GM19035 (cell line): ENCODE measurements around the gene PEAR1.

Experiments used
- ATAC-seq: cut with Tn5 transposase; IDR thresholded peaks from one replicate; pipeline ENCODE4 v1.9.1; 2021; ENCODE audit not compliant: unreplicated experiment

PEAR1 gene

DNA sequence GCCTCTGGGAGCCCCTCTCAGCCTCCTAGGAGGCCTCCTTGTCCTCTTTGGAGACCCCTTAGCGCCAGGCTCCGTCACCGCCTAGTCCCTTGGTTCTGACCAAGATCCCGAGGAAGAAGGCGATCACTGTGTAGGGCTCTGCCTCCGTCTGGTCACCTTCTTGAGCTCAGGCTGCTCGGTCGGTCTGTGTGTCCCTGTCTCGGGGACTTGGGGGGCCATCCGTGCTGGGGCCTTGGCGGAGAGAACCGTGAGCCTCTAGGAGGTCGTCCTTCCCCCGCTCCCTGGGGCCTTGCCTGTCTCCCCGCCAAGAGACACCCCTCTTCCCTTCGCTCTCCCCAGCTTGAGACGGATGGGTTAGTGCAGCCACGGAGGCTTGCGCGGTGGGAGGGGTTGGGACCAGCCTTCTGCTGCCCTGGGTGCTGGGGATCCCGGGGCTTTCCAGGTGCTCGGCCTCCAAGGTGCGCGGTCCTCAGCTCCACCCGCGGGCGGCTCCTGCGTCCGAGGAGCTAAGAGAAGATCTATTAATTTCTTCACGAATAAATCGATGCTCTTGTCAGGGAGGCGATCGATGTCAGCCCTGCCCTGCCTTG lies 33.9 kb upstream of the PEAR1 start:
- no peak for ATAC-seq

DNA sequence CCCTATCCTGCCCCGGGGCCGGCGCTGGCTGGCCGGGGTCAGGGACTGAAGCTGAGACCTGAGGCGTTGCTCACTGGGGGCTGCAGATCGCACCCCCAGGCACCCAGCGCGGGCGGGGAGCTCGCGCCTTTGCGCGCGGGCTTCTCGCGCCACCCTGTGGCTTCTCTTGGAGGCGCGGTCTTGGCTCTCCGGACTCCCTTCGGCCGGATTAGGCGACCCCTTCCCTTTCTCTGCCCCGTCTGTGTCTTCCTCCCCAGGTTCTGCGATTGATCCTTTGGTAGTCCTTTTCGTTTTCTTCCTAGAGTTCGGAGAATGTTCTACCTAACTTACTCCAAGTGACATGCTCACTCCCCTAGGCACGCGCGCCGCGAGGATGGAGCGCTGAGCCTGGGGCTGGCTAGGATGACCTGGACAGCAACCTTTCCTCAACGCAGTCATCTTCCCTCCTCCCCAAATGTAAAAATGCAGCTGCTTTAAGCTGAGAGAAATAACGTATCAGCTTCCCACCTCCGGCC lies 33.3 kb upstream of the PEAR1 start:
- no peak for ATAC-seq

DNA sequence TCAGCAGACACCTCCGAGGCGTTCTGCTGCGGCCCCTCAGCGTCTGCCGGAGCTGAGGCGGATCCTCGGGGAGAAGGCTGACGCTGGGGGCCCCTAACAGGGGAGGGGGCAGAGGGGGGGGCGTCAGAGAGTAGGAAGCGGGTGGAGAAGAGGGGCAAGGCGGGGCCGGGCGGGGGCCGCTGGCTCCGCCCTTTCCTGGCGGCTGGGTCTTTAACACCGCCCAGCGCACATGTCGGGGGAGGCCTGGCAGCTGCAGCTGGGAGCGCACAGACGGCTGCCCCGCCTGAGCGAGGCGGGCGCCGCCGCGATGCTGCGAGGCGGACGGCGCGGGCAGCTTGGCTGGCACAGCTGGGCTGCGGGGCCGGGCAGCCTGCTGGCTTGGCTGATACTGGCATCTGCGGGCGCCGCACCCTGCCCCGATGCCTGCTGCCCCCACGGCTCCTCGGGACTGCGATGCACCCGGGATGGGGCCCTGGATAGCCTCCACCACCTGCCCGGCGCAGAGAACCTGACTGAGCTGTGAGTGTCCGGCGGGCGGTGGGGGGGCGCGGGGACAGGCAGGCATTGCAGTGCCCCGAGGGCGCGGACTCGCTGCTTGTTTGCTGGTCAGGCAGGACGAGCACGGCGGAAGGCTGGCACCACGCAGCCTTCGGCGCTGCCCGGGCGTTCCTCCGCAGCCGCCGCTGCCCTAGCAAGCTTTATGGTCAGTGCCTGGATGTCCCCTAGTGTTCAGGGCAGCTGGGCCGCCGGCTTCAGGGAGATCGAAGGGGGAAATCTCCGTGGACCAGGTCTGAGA lies 32.7 kb upstream of the PEAR1 start, which contains the start of gene NTRK1:
TSS of gene NTRK1 (plus strand) at position 238 of the 796 bp plus-strand sequence. CDS start at position 308, 70 bp downstream.
- ATAC-seq, result no peak

DNA sequence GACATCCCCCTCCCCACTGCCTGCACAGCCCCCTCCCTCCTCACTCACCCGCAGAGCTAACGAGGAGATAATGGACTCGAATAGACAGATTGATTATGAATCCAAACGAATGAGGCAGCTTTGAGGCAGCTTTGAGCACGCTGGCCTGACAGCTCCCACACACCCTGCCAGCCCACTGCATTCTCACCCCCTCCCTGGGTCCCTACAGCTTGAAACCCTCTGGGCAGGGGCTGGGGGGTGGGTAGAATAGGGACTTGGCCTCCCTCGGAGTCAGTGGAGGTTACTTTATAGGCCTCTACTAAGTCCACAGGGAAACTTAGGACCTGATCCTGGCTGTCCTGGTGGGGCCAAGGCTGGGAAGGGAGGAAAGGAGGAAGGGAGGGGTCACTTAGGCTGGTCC lies 30.9 kb upstream of the PEAR1 start:
- ATAC-seq, result no peak

DNA sequence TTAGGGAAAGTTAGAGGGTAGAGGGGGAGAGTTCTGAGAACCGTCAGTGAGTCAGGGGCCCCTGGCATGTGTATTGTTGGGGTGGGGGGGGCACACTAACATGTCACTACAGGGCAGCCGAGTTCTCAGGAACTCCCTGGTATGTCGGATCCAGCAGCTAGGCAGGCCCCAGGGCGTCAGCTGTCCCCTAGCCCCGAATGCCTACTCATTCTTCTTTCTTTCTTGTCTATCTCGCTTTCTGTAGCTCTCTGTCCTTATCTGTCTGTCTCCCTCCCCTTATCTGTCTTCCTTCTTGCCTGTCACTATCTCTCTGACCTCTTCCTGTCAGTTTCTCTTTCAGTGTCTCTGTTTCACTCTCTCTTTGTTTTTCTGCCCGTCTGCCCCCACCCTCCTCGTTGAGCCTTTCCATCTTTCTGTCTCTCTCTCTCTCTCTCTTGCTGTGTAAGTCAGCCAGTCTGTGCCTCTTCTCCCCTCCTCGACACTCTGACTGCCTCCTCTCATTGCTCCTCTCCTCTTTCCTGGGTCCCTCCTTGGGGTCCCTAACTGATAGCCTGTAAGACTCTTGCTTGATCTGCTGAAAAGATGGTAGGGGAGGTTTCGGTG lies 30.4 kb upstream of the PEAR1 start:
- ATAC-seq, result no peak

DNA sequence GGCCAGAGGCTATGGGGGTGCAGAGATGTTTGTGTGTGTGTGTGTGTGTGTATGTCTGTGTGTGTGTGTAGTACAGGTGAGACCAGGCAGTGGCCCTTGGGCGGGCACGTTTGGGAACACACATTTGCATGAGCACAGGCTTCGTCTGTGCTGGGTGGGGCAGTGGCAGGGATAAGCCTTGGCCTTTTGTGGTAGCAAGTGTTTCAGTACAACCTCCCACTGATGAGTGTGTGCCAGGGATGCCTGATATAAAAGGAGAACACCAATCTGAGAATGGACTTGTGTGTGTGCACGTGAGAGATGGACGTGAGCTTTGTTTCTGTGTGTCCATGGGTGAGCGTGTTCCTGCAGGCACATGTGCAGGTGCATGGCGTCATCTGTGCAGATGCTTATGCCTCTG lies 29.9 kb upstream of the PEAR1 start:
- ATAC-seq, result no peak

DNA sequence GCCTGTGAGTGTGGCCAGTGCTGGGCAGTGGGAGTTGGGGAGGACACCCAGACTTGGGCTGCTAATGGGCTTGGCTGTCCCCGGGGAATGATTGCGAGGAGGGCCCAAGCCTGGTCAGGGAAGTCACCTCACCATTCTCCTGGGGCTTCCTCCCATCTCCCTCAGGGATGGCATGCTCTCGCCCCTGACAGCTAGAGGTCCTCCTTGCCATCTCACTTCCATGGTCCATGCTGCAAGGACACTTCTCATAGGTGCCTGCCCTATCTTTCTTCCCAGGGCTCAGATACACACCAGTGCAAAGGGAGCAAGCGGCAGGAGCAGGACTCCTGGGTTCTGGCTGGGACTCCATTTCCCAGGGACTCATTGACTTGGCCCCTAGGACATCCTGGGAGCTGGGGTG lies 28.7 kb upstream of the PEAR1 start:
- no peak for ATAC-seq

DNA sequence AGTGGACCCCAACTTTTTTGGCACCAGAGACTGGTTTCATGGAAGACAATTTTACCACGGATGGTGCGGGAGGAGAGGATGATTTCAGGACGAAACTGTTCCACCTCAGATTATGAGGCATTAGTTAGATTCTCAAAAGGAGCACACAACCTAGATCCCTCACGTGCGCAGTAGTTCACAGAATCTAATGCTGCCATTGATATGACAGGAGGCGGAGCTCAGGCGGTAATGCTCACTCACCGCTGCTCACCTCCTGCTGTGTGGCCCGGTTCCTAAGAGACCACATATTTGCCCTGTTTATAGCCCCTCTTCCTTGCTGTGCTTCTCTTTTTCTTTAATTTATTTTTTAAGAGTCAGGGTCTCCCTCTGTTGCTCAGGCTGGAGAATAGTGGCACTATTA lies 28.3 kb upstream of the PEAR1 start:
- ATAC-seq, result no peak

DNA sequence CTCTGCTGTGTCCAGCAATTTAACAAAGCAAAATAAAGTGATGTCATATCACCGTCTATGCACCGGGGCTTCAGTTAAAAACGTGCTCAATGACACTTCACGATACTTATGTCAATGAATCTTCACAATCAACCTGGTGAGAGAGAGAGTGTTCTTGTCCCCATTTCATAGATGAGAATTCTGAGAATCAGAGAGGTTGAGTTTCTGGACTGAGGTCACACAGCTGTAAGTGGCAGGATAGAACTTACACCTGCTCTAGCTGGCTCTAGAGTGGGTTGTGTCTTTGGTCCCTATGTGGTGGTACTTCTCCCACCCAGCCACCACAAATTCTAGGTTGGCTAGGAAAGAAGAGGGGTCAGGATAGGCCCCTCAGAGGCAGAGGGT lies 27.7 kb upstream of the PEAR1 start:
- no peak for ATAC-seq

DNA sequence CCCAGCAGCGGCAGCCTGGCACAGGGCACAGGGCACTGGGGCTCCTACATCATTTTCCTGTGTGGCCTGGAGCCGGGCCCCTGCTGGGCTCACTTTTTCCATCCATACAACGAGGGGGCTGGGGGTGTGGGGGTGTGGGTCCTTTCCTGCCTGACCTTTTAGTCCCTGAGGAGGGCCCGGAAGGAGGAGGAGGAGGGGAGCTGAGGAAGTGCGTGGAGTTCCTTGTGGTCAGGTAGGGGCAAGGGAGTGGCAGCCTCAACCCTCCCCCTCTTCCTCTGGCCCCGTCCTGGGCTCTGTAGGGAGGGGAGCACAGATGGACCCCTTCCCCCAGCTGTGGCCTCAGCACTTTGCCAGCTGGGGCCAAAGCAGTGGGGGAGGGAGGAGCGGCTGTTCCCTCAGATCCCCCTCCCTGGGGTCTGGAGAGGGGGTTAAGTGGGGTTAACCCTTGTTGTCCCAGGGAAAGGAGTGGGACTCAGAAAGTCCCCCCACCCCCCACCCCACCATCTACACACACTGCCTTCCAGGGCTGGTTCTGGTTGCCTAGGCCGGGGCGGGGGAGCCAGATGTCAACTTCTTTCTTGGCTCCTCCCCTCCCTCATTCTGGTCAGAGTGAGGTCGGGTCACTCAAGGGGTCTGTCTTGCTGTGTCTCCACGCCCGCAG lies 27.1 kb upstream of the PEAR1 start:
- ATAC-seq, result no peak

DNA sequence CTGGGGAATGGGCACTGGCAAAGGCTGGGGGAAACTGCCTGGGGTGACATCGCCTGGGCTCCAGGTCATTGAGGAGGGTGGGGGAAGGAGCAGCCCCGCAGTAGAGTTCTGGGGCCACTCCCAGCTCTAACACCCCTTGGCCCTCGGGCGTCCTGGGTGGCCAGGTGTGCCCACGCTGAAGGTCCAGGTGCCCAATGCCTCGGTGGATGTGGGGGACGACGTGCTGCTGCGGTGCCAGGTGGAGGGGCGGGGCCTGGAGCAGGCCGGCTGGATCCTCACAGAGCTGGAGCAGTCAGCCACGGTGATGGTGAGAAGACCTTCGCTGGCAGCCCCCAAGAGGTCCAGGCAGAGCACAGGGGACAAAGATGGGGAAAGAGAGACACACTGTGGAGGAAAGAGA lies 25.2 kb upstream of the PEAR1 start:
- no peak for ATAC-seq

DNA sequence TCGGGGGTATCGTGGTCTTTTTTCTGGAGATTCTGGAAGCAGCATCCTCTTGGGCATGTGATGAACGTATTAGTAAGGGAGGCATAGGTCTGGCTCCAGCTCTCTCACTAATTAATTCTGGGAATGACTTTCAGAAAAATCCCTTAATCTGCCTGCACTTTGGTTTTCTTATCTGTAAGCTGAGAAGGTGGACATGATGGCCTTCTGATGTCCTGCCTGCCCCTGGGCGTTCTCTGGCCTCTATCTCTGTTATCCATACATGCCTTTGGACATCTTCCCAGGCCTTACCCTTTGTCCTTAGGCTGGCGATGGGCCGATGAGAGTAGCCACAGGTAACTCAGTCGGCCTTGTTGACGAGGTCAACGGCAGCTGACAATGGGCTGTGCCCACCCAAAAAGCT lies 24.1 kb upstream of the PEAR1 start:
- ATAC-seq, result no peak

DNA sequence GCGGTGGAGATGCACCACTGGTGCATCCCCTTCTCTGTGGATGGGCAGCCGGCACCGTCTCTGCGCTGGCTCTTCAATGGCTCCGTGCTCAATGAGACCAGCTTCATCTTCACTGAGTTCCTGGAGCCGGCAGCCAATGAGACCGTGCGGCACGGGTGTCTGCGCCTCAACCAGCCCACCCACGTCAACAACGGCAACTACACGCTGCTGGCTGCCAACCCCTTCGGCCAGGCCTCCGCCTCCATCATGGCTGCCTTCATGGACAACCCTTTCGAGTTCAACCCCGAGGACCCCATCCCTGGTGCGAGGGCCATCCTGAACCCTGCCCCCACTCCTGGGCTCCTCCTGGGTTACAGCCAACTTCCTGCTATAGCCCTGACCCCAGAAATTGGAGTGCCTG lies 19.9 kb upstream of the PEAR1 start:
- no peak for ATAC-seq

DNA sequence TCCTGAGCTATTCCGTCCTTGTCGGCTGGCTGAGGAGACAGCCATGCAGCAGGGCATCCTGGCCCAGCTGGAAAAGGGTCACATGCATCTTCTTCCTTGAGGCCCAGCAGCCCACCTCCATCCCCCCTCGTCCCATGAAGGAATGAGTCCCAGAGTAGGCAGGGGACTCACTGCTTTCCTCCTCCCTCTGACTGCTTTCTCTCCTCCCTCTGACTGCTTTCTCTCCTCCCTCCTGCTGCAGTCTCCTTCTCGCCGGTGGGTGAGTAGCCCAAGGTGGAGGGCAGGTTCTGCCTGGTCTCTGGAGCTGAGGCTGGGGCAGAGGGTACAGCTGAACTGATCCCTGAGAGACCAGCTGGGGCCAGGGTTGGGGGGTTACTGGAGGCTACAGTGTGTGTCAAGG lies 19.4 kb upstream of the PEAR1 start:
- no peak for ATAC-seq

DNA sequence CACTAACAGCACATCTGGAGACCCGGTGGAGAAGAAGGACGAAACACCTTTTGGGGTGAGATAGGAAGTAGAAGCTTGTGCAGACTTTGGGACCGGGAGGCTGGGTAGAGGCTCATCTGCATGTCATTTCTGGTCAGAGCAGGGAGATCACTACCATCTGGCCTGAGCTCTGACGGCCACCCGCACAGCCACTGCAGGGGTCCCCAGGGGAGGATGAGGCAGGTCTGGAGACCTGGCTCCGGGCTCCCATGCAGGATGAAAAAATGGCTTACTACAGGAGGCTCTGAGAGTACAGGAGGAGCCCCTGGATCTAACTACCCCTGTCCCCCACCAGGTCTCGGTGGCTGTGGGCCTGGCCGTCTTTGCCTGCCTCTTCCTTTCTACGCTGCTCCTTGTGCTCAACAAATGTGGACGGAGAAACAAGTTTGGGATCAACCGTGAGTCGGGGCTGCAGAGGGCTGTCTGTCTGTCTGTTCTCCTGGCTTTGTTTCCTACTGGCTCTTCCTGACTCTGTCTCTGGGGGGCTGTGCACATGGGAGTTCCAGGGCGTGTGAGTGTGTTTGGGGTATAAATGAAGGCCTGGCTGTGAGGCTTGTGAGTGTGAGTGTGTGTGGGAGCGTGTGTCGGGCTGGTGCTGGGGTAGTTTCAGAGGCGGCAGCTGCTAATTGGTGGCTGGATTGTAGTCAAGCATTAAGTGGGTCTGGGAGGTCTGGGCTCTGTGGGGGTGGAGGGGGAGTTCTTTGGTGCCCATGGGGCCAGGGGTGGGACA lies 18.8 kb upstream of the PEAR1 start:
- ATAC-seq, result no peak

DNA sequence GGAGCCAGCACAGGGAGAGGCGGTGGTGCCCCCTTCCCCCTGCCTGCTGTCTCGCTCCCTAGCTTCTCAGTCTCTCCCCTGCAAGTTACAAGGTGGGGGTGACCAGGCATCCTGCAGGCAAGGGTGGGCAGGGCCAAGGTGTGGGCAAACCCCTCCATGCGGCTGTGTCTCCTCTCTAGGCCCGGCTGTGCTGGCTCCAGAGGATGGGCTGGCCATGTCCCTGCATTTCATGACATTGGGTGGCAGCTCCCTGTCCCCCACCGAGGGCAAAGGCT lies 18.2 kb upstream of the PEAR1 start:
- no peak for ATAC-seq

DNA sequence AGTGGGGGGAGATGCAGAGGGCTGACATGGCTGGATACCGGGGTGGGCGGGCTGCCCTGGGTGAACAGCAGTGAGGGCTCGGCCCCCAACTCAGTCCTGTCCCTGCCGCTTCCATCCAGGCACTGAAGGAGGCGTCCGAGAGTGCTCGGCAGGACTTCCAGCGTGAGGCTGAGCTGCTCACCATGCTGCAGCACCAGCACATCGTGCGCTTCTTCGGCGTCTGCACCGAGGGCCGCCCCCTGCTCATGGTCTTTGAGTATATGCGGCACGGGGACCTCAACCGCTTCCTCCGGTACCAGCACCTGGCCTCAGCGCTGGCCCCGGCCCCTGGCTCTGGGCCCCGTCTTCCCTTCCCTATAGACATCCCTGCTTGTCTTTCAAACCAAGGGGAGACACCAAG lies 17.2 kb upstream of the PEAR1 start:
- ATAC-seq, result no peak

DNA sequence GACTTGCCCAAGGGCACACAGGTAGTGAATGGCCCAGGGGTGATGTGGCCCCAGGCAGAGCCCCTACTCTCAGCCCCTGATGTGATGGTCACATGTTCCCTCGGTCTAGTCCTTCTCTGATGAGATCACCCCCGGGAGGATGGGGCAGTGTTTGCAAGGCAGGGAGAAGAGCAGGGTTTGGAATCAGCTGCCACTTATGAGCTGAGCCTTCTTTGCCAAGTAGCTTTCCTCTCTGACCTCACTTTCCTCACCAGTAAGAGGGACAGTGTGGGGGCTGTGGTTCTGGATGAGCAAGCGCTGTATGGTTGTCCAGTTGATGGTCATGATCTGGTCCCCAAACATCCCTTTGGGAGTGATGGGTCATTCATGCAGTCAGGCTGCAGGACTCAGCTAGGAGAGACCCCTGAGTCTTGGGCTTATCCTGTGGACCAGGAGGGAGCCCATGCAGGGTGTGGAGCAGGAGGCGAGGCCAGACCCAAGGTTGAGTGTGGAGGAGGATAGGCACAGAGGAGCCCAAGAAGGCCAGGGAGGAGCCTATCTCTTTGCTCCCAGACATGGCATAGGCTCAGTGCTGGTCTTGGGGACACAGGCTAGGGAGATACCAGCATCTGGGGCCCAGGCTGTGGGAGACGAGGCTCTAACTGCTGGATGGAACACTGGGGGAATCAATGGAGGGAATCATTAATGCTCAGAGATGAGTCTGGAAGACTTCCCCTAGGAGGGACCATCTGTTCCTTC lies 15.9 kb upstream of the PEAR1 start:
- no peak for ATAC-seq

DNA sequence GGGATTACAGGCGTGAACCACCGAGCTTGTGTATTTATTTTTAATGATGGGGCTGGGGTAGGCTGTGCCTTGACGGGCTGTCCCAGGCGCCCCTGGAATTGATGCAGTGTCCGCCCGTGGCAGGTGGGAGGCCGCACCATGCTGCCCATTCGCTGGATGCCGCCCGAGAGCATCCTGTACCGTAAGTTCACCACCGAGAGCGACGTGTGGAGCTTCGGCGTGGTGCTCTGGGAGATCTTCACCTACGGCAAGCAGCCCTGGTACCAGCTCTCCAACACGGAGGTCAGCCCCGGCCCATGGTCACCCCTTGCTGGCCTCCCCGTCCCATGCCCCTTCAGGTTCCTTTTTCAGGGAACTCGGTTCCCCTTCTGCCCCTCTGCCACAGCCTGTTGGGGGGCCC lies 13.6 kb upstream of the PEAR1 start:
- ATAC-seq, result no peak

DNA sequence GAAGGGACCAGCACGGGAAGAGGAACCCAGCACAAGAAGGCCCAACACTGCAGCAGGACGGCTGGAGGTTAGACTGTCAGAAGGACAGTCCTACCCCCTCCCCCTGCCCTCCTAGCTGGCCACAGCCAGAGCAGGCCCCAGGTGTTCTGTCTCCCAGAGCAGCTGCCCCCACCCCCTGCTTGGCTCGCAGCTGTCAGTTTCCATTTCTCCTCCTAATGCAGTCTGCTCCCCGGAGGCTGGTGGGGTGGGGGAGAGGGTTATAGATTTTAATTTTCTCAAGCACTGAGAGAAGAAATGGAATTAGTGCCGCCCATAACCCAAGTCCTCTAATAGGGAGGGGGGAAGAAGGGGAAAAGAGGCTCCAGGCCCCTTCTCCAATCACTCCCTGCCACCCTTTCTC lies 13.0 kb upstream of the PEAR1 start:
- no peak for ATAC-seq

DNA sequence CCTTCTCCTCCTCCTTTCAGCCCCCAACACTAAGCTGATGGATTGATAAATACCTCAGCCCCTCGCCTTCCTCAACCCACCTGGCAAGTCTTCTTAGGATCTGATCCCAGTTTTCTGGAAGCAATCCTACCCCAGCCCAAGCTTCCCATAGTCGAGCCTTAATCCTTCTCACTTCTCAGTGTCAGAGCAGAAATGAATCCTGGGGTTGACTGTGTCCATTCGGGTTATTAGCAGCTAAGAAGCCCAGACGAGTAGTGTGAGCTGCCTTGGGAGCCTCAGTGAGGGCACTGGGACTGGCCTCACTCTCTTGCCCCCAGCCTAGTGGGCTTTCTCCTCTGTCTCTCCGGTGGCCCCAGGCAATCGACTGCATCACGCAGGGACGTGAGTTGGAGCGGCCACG lies 12.4 kb upstream of the PEAR1 start:
- ATAC-seq, result no peak
